ENCODE results near the gene FIP1L1.
A peak's percentile ranks its signal among the peaks of the same experiment; 100 is the strongest.
"Not testable (repeated sequence)": the region's sequence is repeated elsewhere in the genome, so short reads cannot be mapped to it uniquely, and the experiment has no call there.

FIP1L1 gene

DNA sequence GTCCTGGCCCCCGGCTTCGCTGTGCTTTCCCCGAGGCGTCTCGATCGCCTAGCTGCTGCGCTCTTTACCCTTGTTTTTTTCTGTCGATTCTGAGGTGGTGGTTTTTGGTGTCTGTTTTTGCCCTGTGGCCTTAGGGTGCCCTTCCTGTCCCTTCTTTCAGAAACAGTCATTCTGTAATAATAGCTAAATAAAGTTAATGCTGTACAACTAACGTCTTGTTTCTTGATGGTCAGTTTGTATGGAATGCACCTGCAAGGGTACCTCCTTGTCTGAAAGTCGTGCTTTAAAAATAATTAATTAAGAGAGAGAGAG, 686 bp downstream of the FIP1L1 start:
- DNase-seq (ENCODE audit: low spot score) = no peak

- no peak for DNase-seq (ENCODE audit: low spot score)
These were observed 2.8 kb downstream of the FIP1L1 start for GRCh38 chr4:53380221-53380620.

DNA sequence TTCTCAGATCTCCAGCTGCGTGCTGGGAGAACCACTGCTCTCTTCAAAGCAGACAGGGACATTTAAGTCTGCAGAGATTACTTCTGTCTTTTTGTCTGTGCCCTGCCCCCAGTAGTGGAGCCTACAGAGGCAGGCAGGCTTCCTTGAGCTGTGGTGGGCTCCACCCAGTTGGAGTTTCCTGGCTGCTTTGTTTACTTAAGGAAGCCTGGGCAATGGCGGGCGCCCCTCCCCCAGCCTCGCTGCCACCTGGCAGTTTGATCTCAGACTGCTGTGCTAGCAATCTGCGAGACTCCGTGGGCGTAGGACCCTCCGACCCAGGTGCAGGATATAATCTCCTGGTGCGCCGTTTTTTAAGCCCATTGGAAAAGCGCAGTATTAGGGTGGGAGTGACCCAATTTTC, 32.0 kb downstream of the FIP1L1 start:
- not testable (repeated sequence) for DNase-seq (ENCODE audit: low spot score)

DNA sequence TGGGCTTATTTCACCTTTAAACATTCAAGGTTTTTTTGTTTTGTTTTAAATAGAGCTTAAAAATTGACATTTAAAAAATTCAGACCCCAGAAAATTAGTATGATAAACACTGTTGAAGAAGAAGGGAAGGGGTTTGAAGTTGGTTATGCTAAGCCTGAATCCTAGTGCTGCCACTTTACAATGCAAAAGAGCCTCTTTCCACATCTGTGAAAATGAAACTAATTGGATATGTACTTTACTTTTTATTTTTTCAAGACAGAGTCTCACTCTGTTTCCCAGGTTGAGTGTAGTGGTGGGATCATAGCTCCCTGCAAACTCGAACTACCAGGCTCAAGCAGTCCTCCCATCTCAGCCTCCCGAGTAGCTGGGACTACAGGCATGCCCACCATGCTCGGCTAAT, 41.8 kb downstream of the FIP1L1 start:
- DNase-seq (ENCODE audit: low spot score) = no peak

DNA sequence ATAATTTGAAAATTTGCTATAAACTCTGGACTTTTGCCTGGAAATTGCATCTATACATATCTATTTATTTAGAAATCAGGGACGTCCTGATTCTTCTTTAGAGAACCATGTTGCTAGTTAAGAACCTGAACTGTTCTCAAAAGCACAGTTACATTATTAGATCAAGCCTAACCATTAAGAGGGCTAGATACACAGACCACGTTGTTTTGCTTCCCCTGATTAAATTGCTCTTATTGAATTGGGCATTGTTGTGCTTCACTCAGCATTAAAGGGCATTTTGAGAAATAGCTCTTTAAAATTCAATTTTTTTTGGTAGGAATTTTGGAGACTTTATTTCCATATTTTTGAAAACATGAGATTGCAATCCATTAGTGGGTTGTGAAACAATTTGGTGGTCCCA, 44.4 kb downstream of the FIP1L1 start:
- DNase-seq (ENCODE audit: low spot score) = peak; percentile 59

DNA sequence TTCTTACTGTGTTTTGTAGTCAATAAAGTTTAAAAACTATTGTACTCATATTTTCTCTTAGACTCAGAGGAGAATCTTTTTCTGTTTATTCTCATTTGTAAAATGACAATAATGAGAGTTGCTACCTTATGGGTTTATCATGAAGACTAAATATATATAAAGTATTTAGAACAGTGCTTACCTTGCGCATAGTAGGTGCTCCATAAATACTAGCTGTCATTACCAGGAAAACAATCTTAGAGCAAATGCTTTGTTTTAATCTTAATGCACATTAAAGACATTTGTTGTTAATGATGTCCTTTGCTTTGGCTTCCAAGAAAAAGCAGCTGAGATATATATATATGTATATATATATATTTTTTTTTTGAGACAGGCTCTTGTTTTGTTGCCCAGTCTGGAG, 44.9 kb downstream of the FIP1L1 start:
- DNase-seq (ENCODE audit: low spot score) = no peak

DNA sequence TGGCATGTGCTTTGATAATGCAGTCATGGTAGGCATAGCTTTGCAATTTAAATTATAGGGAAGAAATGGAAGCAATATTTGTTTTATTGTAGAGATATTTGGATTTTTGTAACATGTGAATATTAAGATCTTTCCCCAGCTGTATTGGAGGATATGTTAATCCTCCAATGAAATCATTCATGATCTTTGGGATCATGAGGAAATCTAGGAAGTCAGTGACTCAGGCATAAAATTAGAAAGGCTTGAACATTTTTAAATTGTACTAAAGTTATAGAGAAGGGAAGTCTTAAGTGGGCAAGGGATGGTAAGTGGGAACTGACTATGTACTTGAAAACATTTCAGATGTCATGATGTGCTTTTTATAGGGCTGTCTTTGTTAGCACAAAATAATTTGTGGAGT, 46.8 kb downstream of the FIP1L1 start:
- DNase-seq (ENCODE audit: low spot score) = no peak

GRCh38 chr4:53427366-53427765, 49.9 kb downstream of the FIP1L1 start:
- DNase-seq (ENCODE audit: low spot score) = no peak

GRCh38 chr4:53431052-53431451, 53.6 kb downstream of the FIP1L1 start:
- no peak for DNase-seq (ENCODE audit: low spot score)

- no peak for DNase-seq (ENCODE audit: low spot score)
These were observed 55.3 kb downstream of the FIP1L1 start for GRCh38 chr4:53432528-53433424.

DNA sequence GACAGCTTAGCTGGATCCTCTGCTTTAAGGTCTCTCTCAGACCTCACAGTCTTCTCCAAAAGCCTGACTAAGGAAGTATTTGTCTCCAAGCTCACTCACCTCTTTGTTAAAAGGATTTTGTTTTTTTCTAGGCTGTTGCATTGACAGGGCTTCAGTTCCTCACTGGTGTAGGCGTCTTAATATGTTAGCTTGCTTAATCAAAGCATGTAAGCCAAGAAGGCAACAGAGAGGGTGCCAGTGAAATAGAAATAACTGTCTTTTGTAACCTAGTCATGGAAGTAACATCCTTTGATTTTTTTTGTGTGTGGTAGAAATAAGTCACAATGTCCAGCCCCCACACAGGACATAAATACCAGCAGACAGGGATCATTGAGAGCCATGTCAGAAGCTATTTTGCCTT, 58.8 kb downstream of the FIP1L1 start:
- no peak for DNase-seq (ENCODE audit: low spot score)

DNA sequence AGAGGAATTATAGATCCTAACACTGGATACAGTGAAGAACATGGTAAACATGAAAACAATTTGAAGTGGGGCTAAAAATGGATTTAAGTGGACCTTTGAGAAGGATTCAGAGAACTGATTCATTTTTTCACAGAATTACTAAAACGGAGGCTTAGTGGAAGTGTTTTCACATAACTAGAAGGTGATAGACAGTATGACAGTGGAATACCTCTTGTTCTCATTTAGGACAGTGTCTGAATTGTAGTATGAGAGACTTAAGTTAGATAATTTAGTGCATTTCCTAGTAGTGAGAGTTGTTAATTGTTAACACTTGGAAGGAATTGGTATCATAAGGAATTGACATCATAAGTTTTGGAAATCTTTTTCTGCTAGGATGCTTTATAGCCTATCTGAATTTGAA, 64.1 kb downstream of the FIP1L1 start:
- no peak for DNase-seq (ENCODE audit: low spot score)

DNA sequence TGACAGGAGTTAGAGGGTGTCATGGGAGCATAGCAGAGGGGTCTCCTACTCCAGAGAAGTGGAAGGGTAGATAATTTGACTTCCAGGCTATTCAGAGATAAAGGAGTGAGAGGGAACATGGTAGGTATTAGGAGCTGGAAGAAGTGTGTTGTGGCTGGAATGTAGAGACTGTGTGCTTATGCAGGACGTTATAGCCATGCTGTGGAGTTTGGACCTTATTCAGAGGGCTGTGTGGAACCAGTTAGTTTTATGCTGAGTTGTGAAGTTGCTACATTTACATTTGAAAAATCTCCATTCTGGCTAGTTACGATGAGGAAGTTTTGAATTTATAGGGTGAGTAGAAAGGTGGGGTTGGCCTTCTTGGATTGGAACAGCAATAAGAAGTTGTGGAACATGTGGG, 67.5 kb downstream of the FIP1L1 start:
- no peak for DNase-seq (ENCODE audit: low spot score)

GRCh38 chr4:53450773-53451172, 73.3 kb downstream of the FIP1L1 start:
- DNase-seq (ENCODE audit: low spot score) = no peak

DNA sequence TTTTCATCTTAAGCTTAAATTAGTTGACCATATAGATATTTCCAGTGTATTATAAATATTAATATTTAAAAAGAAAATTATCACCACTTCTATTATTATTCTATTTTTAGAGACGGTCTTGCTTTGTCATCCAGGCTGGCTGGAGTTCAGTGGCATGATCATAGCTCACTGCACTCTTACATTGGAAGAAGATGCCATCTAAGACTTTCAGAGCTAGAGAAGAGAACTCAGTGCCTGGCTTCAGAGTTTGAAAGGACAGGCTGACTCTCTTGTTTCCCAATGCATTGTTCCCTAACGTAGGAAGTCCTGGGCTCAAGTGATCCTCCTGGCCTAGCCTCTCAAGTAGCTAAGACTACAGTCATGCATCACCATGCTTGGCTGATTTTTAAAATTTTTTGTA, 75.9 kb downstream of the FIP1L1 start:
- DNase-seq (ENCODE audit: low spot score) = no peak

DNA sequence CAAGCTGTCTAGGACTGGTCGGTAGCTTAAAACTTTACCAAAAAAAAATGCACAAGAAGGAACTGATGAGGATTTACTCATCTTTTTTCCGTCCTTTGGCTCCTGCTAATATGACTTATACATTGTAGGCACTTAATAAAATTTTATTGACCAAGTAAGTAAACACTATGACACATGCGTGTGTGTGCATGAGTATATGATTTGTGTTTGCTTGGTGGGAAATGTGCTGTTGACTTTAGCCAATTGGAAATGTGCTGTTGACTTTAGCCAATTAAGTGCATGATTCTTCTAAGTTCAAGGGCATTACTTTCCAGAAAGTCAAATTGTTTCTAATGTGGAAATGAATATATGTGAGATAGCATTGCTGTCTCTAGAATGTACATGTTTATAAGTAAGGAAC, 78.3 kb downstream of the FIP1L1 start:
- DNase-seq (ENCODE audit: low spot score) = no peak

GRCh38 chr4:53456178-53456577, 78.7 kb downstream of the FIP1L1 start:
- no peak for DNase-seq (ENCODE audit: low spot score)

DNA sequence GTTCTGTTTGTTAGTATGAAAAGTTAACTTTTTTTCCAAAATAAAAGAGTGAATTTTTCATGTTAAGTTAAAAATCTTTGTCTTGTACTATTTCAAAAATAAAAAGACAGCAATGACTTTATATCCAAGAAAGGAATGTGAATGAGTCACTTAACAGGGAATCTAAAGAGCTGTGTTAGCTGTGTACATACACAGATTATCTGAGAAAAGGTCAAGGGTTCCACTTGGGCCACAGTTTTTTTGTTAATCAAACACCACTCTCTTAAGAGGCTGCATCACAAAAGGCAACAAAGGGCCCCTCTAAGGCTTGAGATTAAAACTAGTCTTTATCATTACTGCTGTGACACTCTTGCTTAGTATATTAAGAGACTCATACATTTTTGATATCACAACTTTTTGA, 82.1 kb downstream of the FIP1L1 start:
- DNase-seq (ENCODE audit: low spot score) = no peak

- no peak for DNase-seq (ENCODE audit: low spot score)
These were observed 83.8 kb downstream of the FIP1L1 start for GRCh38 chr4:53461244-53461643.

GRCh38 chr4:53463340-53463739, 85.9 kb downstream of the FIP1L1 start:
- DNase-seq (ENCODE audit: low spot score) = no peak

DNA sequence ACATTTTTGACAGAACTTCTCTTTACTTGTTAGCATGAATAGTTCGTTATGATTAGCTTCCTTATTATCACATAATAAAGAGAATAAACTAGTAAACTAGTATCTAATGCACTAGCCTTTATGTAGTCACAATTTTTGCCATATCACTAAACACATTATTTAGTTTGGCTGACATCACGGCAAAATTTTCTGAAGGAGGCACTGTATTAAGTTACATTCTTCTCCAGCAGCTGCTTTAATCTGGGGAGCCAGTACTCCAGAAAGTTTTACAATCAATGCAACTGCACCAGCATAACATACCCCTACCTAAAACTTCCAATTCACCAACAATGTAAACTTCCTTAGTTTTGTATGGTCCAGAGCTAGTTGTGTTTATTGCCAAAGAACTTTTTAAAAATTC, 87.8 kb downstream of the FIP1L1 start:
- no peak for DNase-seq (ENCODE audit: low spot score)

- no peak for DNase-seq (ENCODE audit: low spot score)
These were observed 88.5 kb downstream of the FIP1L1 start for GRCh38 chr4:53465891-53466290.

GRCh38 chr4:53466576-53466975, 89.1 kb downstream of the FIP1L1 start:
- DNase-seq (ENCODE audit: low spot score) = not testable (repeated sequence)
